H1 (cell line): ENCODE results near the gene VSTM2L. TPM values are rescaled to one million over a fixed set of nuclear protein-coding genes. Genes with fewer than 3 reads are reported as not detected.
A peak's percentile ranks its signal among the peaks of the same experiment; 100 is the strongest.

Source experiments
- CTCF ChIA-PET: fragments of 300-600 bp; sonication (Branson Sonifier 250); formaldehyde crosslinking; loops from one replicate; lab custom pipeline; 2021; ENCODE audit not compliant: partially characterized antibody; lab: Charles Lee
- POLR2A ChIA-PET: fragments of 300-600 bp; sonication (Branson Sonifier 250); formaldehyde crosslinking; loops from one replicate; lab custom pipeline; 2021; ENCODE audit warnings: inconsistent platforms; ENCODE audit not compliant: partially characterized antibody; lab: Charles Lee
- DNase-seq, 2 experiments: peaks; one replicate each; pipeline versions ENCODE4 v3.0.0 to v3.0.0-alpha.2; 2010 to 2022; ENCODE audit warnings: low spot score in 2 of 2, low read depth in 1 of 2, mixed read lengths in 1 of 2
- FAIRE-seq: peaks from 2 replicates; lab custom pipeline; 2011; peaks lifted over from hg19 to GRCh38; lab: Jason Lieb, UNC
- H2AFZ ChIP-seq: 2 replicates; pipeline ENCODE4 v1.8.1; 2012; ENCODE audit warnings: low read length, inconsistent platforms
- H2AK5ac ChIP-seq: 2 replicates; pipeline ENCODE4 v1.6.1; 2013; ENCODE audit warnings: low read depth, low read length
- H2BK120ac ChIP-seq: replicated peaks from 2 replicates; pipeline ENCODE3; 2013; ENCODE audit warnings: low read depth, low read length, inconsistent platforms
- H2BK12ac ChIP-seq: 2 replicates; pipeline ENCODE4 v1.6.1; 2013; ENCODE audit warnings: low read depth, low read length
- H2BK15ac ChIP-seq: 2 replicates; pipeline ENCODE4 v1.6.1; 2013; ENCODE audit warnings: low read length
- H2BK20ac ChIP-seq: 2 replicates; pipeline ENCODE4 v1.6.1; 2013; ENCODE audit warnings: low read length
- H2BK5ac ChIP-seq: 2 replicates; pipeline ENCODE4 v1.6.1; 2013; ENCODE audit warnings: low read depth, low read length
- H3K14ac ChIP-seq: 2 replicates; pipeline ENCODE4 v1.6.1; 2013; ENCODE audit warnings: inconsistent platforms; ENCODE audit not compliant: insufficient read length
- H3K18ac ChIP-seq: 2 replicates; pipeline ENCODE4 v1.6.1; 2013; ENCODE audit warnings: low read length; ENCODE audit errors: extremely low read depth
- H3K23ac ChIP-seq: 2 replicates; pipeline ENCODE4 v1.6.1; 2013; ENCODE audit warnings: inconsistent platforms; ENCODE audit not compliant: insufficient read length
- H3K23me2 ChIP-seq: 2 replicates; pipeline ENCODE4 v1.6.1; 2013; ENCODE audit warnings: low read depth, low read length
- H3K27ac ChIP-seq: 2 replicates; pipeline ENCODE4 v1.6.1; 2011; ENCODE audit warnings: low read depth, low read length, inconsistent platforms
- H3K27me3 ChIP-seq, 4 experiments: replicated peaks in 1 of 4; 1 replicate in 1 of 4; 2 replicates in 3 of 4; pipeline versions ENCODE4 v1.6.1 to v1.8.1; 2011 to 2013; ENCODE audit warnings: low read length in 3 of 4, mild to moderate bottlenecking in 3 of 4, inconsistent platforms in 2 of 4, mixed read lengths in 2 of 4, moderate library complexity in 1 of 4; ENCODE audit not compliant: control insufficient read depth in 3 of 4, insufficient read depth in 3 of 4; ENCODE audit errors: extremely low read depth in 1 of 4
- H3K36me3 ChIP-seq, 4 experiments: 2 replicates each; pipeline versions ENCODE4 v1.6.1 to v1.8.1; 2011 to 2013; ENCODE audit warnings: mild to moderate bottlenecking in 4 of 4, low read length in 3 of 4, moderate library complexity in 2 of 4, control low read depth in 1 of 4, inconsistent platforms in 1 of 4; ENCODE audit not compliant: insufficient read depth in 4 of 4, control insufficient read depth in 2 of 4
- H3K4ac ChIP-seq: replicated peaks from 2 replicates; pipeline ENCODE3; 2013; ENCODE audit warnings: low read length, low read depth, mixed read lengths, inconsistent platforms; ENCODE audit not compliant: insufficient read length
- H3K4me1 ChIP-seq, 4 experiments: replicated peaks in 1 of 4; 1 replicate in 1 of 4; 2 replicates in 3 of 4; pipeline versions ENCODE4 v1.6.1 to v1.8.1; 2011 to 2013; ENCODE audit warnings: low read length in 3 of 4, inconsistent platforms in 2 of 4, mixed read lengths in 1 of 4; ENCODE audit not compliant: insufficient read depth in 4 of 4, control insufficient read depth in 3 of 4
- H3K4me2 ChIP-seq, 2 experiments: 2 replicates each; pipeline versions ENCODE4 v1.6.1 to v1.8.1; 2011 to 2013; ENCODE audit warnings: low read depth in 2 of 2, low read length in 2 of 2, control low read depth in 1 of 2, inconsistent platforms in 1 of 2, mild to moderate bottlenecking in 1 of 2; ENCODE audit not compliant: insufficient read depth in 1 of 2
- H3K4me3 ChIP-seq, 4 experiments: fragments of 200-600, 300-600 bp in 1 of 4; sonication (generic), shearing (Covaris generic), sonication (Bioruptor Twin) in 1 of 4; 2 replicates each; pipeline versions ENCODE4 v1.5.1 to v1.8.1; 2011 to 2016; ENCODE audit warnings: low read length in 4 of 4, low read depth in 3 of 4, control low read depth in 2 of 4, inconsistent platforms in 2 of 4, mild to moderate bottlenecking in 2 of 4, mixed read lengths in 1 of 4, moderate library complexity in 1 of 4; ENCODE audit not compliant: insufficient read depth in 2 of 4; ENCODE audit errors: extremely low read depth in 1 of 4
- H3K56ac ChIP-seq: replicated peaks from 2 replicates; pipeline ENCODE3; 2013; ENCODE audit warnings: low read depth, mild to moderate bottlenecking, mixed read lengths, low read length, inconsistent platforms; ENCODE audit not compliant: insufficient read length
- H3K79me1 ChIP-seq: 2 replicates; pipeline ENCODE4 v1.6.1; 2013; ENCODE audit warnings: low read depth, low read length, control low read depth
- H3K79me2 ChIP-seq, 2 experiments: 2 replicates each; pipeline versions ENCODE4 v1.6.1 to v1.8.1; 2012 to 2013; ENCODE audit warnings: low read length in 2 of 2, mild to moderate bottlenecking in 2 of 2, inconsistent platforms in 1 of 2; ENCODE audit not compliant: insufficient read depth in 2 of 2, control insufficient read depth in 1 of 2
- H3K9ac ChIP-seq, 4 experiments: replicated peaks in 1 of 4; 1 replicate in 1 of 4; 2 replicates in 3 of 4; pipeline versions ENCODE4 v1.6.1 to v1.8.1; 2011 to 2013; ENCODE audit warnings: low read depth in 3 of 4, low read length in 3 of 4, control low read depth in 2 of 4, mild to moderate bottlenecking in 2 of 4, moderate library complexity in 2 of 4, inconsistent platforms in 1 of 4; ENCODE audit errors: extremely low read depth in 1 of 4
- H3K9me3 ChIP-seq, 2 experiments: 2 replicates each; pipeline versions ENCODE4 v1.6.1 to v1.8.1; 2012 to 2013; ENCODE audit warnings: mild to moderate bottlenecking in 2 of 2, moderate library complexity in 2 of 2, control low read depth in 1 of 2, inconsistent platforms in 1 of 2, low read depth in 1 of 2, low read length in 1 of 2, mixed read lengths in 1 of 2; ENCODE audit not compliant: insufficient read depth in 2 of 2
- H4K20me1 ChIP-seq, 2 experiments: replicated peaks in 1 of 2; 2 replicates each; pipeline versions ENCODE3 to v1.8.1; 2011 to 2013; ENCODE audit warnings: inconsistent platforms in 2 of 2, low read length in 2 of 2, mild to moderate bottlenecking in 1 of 2; ENCODE audit not compliant: insufficient read depth in 2 of 2, control insufficient read depth in 1 of 2
- H4K5ac ChIP-seq: 2 replicates; pipeline ENCODE4 v1.6.1; 2013; ENCODE audit warnings: low read length, low read depth, mixed read lengths, inconsistent platforms; ENCODE audit not compliant: insufficient read length
- H4K8ac ChIP-seq: 2 replicates; pipeline ENCODE4 v1.8.0; 2013; ENCODE audit warnings: mild to moderate bottlenecking, moderate library complexity, low read length, inconsistent platforms; ENCODE audit not compliant: insufficient read depth; ENCODE audit errors: extremely low read depth
- H4K91ac ChIP-seq: replicated peaks from 2 replicates; pipeline ENCODE3; 2013; ENCODE audit warnings: low read length, mixed read lengths, inconsistent platforms; ENCODE audit not compliant: insufficient read length
- KDM1A ChIP-seq: fragments of 200-600, 300-600 bp; sonication (generic); IDR thresholded peaks from 2 replicates; pipeline ENCODE4 v1.7.1; 2016; ENCODE audit warnings: mild to moderate bottlenecking, low read length, borderline replicate concordance
- WGBS, 2 experiments: shearing (Covaris generic) in 1 of 2; methylation state at CpG; one replicate each; pipeline versions ENCODE4 v1.1.6 to v1.1.7; 2013 to 2015; ENCODE audit warnings: low lambda C conversion rate in 2 of 2, mixed read lengths in 2 of 2, inconsistent platforms in 1 of 2, low coverage in 1 of 2, missing lambda C conversion rate in 1 of 2; ENCODE audit not compliant: insufficient replicate concordance in 2 of 2, insufficient coverage in 1 of 2, insufficient read length in 1 of 2; ENCODE audit errors: extremely low coverage in 1 of 2, missing lambda C conversion rate in 1 of 2; 5-methylcytosine and 5-hydroxymethylcytosine counted together
- polyA plus RNA-seq, 7 experiments: library from polyadenylated mRNA; depleted of rRNA in 3 of 7; stranded (reverse) in 5 of 7; unstranded in 2 of 7; fragments of >200 nt in 5 of 7; fragments of 200-250 nt in 2 of 7; gene quantifications; 1 replicate in 5 of 7; 2 replicates in 1 of 7; 4 replicates in 1 of 7; pipeline versions ENCODE4 v1.2.1 to v1.2.3, GENCODE V29; 2011 to 2013; ENCODE audit warnings: missing spikeins in 2 of 7, mixed read lengths in 2 of 7
- total RNA-seq: library from RNA; stranded (reverse); fragmentation: NEBNext Ultra II Directional; extraction: Animal tissue kit (Norgen Biotek cat#: 25700); gene quantifications from 2 replicates; pipeline ENCODE4 v1.2.1, GENCODE V29; 2021
- TF ChIP-seq, protein P1 (sequence below): IDR thresholded peaks from 2 replicates; pipeline ENCODE4 v1.6.1; 2012; ENCODE audit warnings: inconsistent platforms

Gene VSTM2L
- total and polyA plus RNA-seq, 2 of the 8 experiments (the other 6 are each of a cell fraction or from before 2014, with no cell fraction given): 1.3 to 3.2 TPM

DNA sequence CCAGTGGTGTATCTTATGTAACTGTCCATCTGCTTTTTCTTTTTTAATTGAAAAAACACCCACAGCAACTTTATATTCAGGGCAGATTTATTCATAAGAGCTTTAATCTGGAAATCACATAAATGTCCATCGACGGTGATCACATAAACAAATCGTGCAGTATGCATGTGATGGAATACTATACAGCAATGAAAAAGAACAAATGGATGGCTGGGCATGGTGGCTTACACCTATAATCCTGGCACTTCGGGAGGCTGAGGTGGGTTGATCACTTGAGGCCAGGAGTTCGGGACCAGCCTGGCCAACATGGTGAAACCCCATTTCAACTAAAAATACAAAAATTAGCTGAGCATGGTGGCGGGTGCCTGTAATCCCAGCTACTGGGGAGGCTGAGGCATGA is 39.1 kb downstream of the VSTM2L start:
- peak; percentile 74 for TF ChIP-seq KDM1A
- TF ChIP-seq, protein P1, sequence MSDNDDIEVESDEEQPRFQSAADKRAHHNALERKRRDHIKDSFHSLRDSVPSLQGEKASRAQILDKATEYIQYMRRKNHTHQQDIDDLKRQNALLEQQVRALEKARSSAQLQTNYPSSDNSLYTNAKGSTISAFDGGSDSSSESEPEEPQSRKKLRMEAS: no peak
- DNase-seq: no peak

More for the DNA sequence above, 39.1 kb downstream of the VSTM2L start:
- H2AK5ac ChIP-seq: no peak overlapping the region
- H3K9me3 ChIP-seq: no peaks in the 10 kb centered on the region
- H4K8ac ChIP-seq: no peak overlapping the region
- H3K4me3 ChIP-seq: no peak overlapping the region
- FAIRE-seq: no peak
- H3K18ac ChIP-seq: no peak overlapping the region
- no peak overlapping the region for H3K9ac ChIP-seq
- WGBS, 2 experiments: 93% methylated on average over 6 of the region's 6 CpGs; no CpG with 5 or more reads in 1 of the 2 experiments
- ChIA-PET CTCF (interaction anchor here (0.6 to 4.9 kb wide), 15 partner anchors 11 to 105 kb away, joined by 3 to 42 read pairs (median 5); no protein-coding TSS in a partner anchor), POLR2A (no interaction called here)
- H3K4me1 ChIP-seq: 0 out of 7 replicates have a peak, but pooled peaks cover 0 to 4% (median 0%) of the 10 kb centered on the region in 4 experiments
- H2AFZ ChIP-seq: no peak overlapping the region
- H2BK20ac ChIP-seq: no peak overlapping the region
- H3K36me3 ChIP-seq: no peaks in the 10 kb centered on the region
- no peak overlapping the region for H2BK12ac ChIP-seq
- no peak overlapping the region for H3K27ac ChIP-seq
- H4K91ac ChIP-seq: no peak overlapping the region
- no peak overlapping the region for H3K23ac ChIP-seq
- peaks cover 0 to 1% of the 10 kb centered on the region in 2 experiments for H4K20me1 ChIP-seq
- no peak overlapping the region for H3K14ac ChIP-seq
- H3K79me1 ChIP-seq: no peaks in the 10 kb centered on the region
- no peaks in the 10 kb centered on the region for H3K27me3 ChIP-seq
- no peak overlapping the region for H2BK15ac ChIP-seq
- no peak overlapping the region for H2BK5ac ChIP-seq
- no peaks in the 10 kb centered on the region for H3K79me2 ChIP-seq
- no peak overlapping the region for H3K4me2 ChIP-seq
- no peaks in the 10 kb centered on the region for H3K23me2 ChIP-seq
- H3K56ac ChIP-seq: no peak overlapping the region
- no peak overlapping the region for H4K5ac ChIP-seq
- no peak overlapping the region for H3K4ac ChIP-seq
- H2BK120ac ChIP-seq: no peak overlapping the region
